Femur (tissue), 1 donor: ENCODE data around the gene RFTN1.

ENCODE experiments used
- DNase-seq: peaks from one replicate; pipeline ENCODE4 v3.0.0-alpha.2; 2017

Gene RFTN1

DNA sequence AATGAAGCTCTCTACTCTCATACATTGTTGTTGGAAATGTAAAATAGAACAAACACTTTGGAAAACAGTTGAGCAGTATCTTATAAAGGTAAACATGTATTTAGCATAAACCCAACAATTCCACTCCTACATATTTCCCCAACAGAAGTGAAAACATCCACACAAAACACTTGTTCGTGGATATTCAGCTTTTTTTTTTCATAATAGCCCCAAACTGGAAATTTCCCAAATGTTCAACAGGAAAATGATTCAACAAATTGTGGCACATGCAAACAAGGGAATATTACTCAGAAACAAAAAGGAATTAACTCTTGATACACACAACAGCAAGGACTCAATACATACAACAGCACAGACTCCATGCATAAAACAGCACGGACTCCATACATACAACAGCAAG is 28.5 kb downstream of the RFTN1 start:
- DNase-seq: no peak

GRCh38 chr3:16484216-16484615 is 29.3 kb downstream of the RFTN1 start:
- peak; percentile 62 for DNase-seq

GRCh38 chr3:16482770-16483531 is 30.5 kb downstream of the RFTN1 start:
- DNase-seq: peak; percentile 33

DNA sequence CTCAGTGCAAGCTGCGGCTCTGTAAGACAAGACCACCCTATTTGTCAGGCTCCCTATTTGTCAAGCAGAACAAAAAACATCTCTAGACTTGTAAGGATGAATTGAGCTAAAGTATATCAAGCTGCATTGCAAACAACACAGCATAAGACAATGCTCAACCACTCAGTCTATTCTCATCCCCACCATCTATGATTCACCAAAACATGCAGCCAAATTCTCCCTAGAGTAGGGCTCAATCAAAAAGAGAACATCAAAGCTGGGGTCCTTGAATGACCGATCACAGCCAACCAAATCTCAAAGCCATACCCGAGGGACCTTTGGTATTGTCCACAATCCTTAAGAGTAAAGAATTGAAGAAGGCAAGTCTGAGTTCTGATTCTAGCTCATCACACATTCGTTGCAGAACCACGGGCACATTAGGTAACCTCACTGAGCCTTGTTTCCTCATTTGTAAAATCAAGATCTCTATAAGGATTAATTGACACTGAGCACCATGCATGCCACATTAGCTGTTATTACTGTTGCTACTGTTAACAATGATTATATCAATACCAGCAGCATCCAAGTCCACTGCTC is 31.2 kb downstream of the RFTN1 start:
- no peak for DNase-seq

GRCh38 chr3:16481546-16481897 is 32.0 kb downstream of the RFTN1 start:
- DNase-seq: no peak

- no peak for DNase-seq
Observed at GRCh38 chr3:16480861-16481545, 32.5 kb downstream of the RFTN1 start.

DNA sequence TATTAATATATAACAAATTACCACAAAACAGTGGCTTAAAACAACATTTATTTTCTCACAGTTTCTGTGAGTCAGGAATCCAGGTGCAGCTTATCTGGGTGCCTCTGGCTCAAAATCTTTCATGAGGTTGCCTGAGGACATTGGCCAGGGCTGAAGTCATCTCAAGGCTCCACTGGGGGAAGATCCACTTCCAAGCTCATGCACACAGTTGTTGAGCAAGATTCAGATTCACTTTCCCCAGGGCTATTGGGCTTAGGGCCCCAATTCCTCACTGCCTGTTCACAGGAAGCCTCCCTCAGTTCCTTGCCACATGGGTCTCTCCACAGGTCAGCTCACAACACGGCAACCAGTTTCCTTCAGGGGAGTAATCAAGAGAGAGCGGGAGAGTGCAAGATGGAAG is 35.0 kb downstream of the RFTN1 start:
- no peak for DNase-seq

GRCh38 chr3:16477521-16477920 is 36.0 kb downstream of the RFTN1 start:
- no peak for DNase-seq

GRCh38 chr3:16477056-16477455 is 36.4 kb downstream of the RFTN1 start:
- DNase-seq: no peak

- DNase-seq: no peak
Observed at GRCh38 chr3:16476636-16477035, 36.9 kb downstream of the RFTN1 start.

DNA sequence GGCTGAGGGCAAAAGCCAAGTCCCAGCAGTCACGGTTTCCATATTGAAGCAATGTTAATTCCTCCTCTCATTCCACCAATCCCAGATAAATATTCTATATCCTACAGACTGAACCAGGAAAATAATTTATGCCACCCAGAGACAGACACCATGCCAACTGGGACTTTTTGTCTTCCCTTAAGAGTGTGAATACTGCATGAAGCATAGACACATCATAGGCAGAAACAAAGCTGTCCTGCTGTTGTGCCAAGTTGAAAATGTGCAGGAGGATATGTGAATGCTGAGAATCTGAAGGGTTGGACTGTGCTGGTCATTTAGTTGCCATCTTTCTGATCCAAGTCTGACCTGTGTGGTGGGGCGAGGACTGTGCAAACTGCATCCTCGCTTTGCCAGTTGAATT is 37.7 kb downstream of the RFTN1 start:
- no peak for DNase-seq

DNA sequence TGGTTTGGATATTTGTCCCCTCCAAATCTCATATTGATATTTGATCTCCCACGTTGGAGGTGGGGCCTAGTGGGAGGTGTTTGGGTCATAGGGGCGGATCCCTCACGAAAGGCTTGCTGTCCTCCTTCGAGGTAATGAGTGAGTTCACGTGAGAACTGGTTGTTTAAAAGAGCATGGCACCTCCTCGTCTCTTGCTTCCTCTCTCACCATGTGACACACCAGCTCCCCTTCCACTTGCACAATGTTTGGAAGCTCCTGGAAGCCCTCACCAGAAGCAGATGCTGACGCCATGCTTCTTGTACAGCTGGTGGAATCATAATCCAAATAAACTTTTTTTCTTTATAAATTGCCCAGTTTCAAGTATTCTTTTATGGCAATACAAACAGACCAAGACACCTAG is 38.6 kb downstream of the RFTN1 start:
- DNase-seq: no peak

DNA sequence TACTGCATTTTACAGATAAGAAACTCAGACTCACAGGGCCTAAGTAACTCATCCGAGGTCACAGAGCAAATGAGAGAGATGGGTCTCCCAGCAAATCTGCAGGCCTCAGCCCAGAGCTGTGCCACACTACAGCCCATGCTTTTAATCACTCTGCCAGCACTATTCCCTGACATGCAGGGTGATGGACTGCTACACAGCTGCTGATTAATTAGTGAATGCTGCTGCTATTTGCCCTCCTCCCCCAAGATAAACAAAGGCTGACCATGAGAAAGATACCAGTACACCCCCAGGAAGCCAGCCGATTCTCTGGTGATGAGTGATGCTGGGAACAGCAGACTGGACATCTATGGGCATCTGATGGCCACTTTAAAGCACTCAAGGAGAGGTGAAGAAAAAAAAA is 39.3 kb downstream of the RFTN1 start:
- no peak for DNase-seq

DNA sequence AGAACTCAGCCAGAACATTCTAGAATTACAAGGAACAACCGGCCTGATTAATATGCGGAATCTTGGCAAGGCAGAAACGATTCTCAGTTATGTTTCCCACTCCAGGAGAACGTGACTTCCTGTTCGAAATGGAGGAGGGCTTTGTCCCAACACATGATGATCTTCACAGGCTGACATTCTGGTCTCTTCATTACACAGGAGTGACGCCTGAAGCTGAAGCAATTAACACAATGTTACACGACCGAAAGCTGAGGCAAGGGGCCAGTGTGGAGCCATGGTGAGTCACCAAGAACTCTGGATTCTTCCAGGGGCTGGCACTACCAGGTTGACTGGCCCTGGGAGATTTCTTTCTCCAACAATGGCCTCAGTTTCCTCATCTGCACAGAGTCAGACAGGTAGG is 40.9 kb downstream of the RFTN1 start:
- no peak for DNase-seq

DNA sequence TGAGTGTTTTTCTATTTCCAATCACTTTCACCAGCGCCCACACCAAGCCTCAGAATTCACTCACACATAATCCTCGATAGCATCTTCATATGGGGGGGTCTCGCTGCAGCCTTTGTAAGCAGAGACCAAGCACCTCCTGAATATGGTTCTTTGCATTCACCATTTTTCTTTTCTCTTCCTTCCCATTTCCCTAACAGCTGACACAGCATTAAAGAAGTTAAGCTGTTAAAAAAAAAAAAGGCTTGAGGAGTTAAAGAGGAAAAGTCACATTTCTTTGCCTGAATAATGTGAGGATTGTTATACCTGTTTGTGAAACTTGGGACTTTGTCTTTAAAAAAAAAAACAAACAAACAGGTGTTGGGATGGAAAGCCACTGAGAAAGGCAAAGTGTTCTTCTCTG is 41.6 kb downstream of the RFTN1 start:
- DNase-seq: no peak

DNA sequence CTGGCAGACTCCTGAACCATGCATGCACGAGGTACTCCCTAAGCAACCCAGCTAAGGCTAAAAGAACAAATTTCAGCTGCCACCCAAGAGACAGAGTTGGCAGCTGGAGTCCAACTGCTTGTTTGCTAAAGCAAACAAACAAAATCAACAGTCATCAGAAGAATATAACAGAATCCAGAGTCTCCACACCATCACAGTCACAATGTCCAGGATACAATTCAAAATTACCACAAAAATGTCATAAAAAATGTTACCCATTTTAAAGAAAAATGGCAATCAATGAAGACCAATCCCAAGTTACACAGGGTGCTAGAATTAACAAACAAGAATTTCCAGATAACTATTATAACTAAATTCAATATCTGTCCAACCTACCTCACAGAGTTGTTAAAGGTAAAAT is 42.9 kb downstream of the RFTN1 start:
- no peak for DNase-seq

GRCh38 chr3:16468336-16469098 is 45.0 kb downstream of the RFTN1 start:
- no peak for DNase-seq

DNA sequence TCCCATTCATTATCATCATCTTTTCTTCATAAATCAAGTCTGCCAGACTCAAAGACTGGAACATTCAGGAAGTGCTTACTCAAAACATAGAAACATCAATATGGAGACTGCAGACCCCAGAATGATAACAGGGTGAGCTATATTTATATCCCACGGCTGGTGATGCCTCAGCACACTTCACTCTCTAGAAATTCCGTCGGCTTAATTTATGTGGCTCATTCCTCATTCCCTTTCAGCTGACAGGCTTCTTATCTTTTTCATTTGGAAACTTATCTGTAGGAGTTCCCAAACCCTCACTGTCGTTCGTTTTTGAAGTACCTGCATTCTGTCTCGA is 45.5 kb downstream of the RFTN1 start:
- no peak for DNase-seq

GRCh38 chr3:16467393-16467792 is 46.1 kb downstream of the RFTN1 start:
- DNase-seq: no peak

DNA sequence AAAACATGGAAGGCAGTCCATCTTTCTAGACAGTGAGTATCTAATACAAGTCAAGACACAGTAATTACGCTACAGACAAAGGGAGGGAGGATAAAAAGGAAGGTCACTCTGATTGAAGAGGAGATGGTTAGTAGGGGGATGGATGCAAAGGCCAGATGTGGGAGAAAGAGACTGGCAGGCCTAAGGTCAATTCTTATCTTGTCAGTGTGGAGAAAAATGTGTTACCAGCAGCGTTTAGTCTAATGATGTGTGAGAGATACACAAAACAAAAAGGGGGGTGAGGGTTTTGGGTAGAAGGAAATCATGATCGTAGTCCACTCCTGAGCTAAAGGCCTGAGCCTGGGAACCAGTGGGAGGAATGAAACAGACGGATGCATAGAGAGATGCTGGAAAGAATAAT is 46.7 kb downstream of the RFTN1 start:
- DNase-seq: no peak

DNA sequence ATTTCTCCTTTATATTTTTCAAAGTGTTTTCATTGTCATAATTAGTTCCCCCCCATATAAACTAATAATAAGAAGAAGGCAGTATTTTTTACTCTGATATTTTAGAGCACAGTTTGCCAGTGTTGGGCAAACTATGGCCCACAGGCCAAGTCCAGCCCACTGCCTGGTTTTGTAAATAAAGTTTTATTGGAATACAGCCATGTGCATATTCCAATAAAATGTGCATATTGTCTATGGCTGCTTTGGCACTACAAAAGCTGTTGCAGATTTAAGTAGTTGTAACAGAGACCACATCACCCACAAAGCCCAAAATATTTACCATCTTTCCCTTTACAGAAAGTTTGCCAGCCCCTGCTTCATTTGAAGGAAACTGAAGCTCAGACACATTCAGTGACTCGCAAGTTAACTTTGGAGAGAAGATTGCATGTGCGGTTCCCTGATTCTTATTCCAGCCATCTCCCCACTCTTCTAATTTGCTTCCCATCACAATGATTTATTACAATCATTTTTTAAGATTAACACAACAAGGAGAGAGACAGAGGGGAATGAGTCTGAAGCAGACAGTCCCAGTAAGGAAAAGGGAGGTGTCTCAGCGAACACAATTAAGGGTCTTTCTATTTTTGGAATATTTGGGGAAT is 48.9 kb downstream of the RFTN1 start:
- DNase-seq: no peak

- no peak for DNase-seq
Observed at GRCh38 chr3:16463914-16464313, 49.6 kb downstream of the RFTN1 start.

DNA sequence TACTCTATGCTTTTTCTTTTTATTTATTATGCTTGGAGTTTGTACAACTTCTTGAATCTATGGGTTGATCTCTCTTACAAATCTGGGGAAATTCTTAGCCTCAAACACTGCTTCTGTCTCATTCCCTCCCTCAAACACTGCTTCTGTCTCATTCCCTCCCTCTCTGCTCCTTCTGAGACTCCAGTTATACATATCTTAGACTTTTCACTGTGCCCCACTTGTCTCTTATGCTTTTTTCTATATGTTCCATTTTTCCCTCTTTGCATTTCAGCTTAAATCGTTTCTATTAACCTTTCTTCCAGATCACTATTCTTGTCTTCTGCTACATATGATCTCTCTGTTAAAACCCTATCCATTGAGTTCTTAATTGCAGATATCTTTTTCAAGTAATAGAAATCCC is 50.4 kb downstream of the RFTN1 start:
- DNase-seq: no peak
